SK-N-MC (cell line): ENCODE data around the gene PTPRM.

ENCODE experiments used
- DNase-seq: peaks from one replicate; pipeline ENCODE4 v3.0.0-alpha.2; 2011; ENCODE audit warnings: low read depth, low spot score
- H3K27ac ChIP-seq: fragments of 200-600 bp; sonication (generic); 2 replicates; pipeline ENCODE4 v1.5.1; 2016; ENCODE audit warnings: mixed run types
- H3K36me3 ChIP-seq: fragments of 200-600 bp; sonication (generic); 2 replicates; pipeline ENCODE4 v1.6.1; 2017; ENCODE audit warnings: antibody characterized with exemption, low read length, mixed read lengths; ENCODE audit not compliant: insufficient read depth
- H3K4me3 ChIP-seq: fragments of 200-600 bp; sonication (generic); 2 replicates; pipeline ENCODE4 v1.5.1; 2016
- H3K9ac ChIP-seq: fragments of 200-600 bp; sonication (generic); 2 replicates; pipeline ENCODE4 v1.8.0; 2017; ENCODE audit warnings: mixed run types, mixed read lengths; ENCODE audit not compliant: insufficient read length
- H3K9me3 ChIP-seq: fragments of 200-600 bp; sonication (generic); 2 replicates; pipeline ENCODE4 v1.6.1; 2017; ENCODE audit warnings: low read depth, mild to moderate bottlenecking, antibody characterized with exemption, low read length, moderate library complexity, mixed read lengths
- EZH2 ChIP-seq: fragments of 200-600 bp; sonication (generic); IDR thresholded peaks from one replicate; pipeline ENCODE4 v1.6.1; 2017; ENCODE audit warnings: antibody characterized with exemption
- FOXP2 ChIP-seq: optimal IDR thresholded peaks from 2 replicates; pipeline ENCODE3; 2011; ENCODE audit warnings: mild to moderate bottlenecking, moderate library complexity; ENCODE audit not compliant: insufficient read depth; ENCODE audit errors: extremely low read length, control extremely low read depth
- POLR2AphosphoS5 ChIP-seq: IDR thresholded peaks from 2 replicates; pipeline ENCODE4 v1.6.1; 2012; ENCODE audit warnings: mild to moderate bottlenecking, low read depth, low read length, borderline replicate concordance

The PTPRM gene

GRCh38 chr18:8124232-8125146 lies 557.4 kb downstream of the PTPRM start:
- H3K9ac ChIP-seq: no peak overlapping the region
- H3K27ac ChIP-seq: no peak overlapping the region
- DNase-seq: no peak
- H3K9me3 ChIP-seq: no peaks in the 10 kb centered on the region
- no peaks in the 10 kb centered on the region for H3K36me3 ChIP-seq
- TF ChIP-seq FOXP2: no peak
- TF ChIP-seq EZH2: no peak
- TF ChIP-seq POLR2AphosphoS5: no peak
- no peak overlapping the region for H3K4me3 ChIP-seq

- no peaks in the 10 kb centered on the region for H3K9me3 ChIP-seq
- no peak for DNase-seq
- TF ChIP-seq EZH2 (no peak), FOXP2 (no peak), POLR2AphosphoS5 (no peak)
- no peak overlapping the region for H3K9ac ChIP-seq
- H3K27ac ChIP-seq: no peak overlapping the region
- H3K36me3 ChIP-seq: no peaks in the 10 kb centered on the region
- H3K4me3 ChIP-seq: no peak overlapping the region
Measured at GRCh38 chr18:8130096-8130495, 563.0 kb downstream of the PTPRM start.

- Histone ChIP-seq H3K9me3 (no peaks in the 10 kb centered on the region), H3K4me3 (no peak overlapping the region), H3K9ac (no peak overlapping the region), H3K36me3 (no peaks in the 10 kb centered on the region), H3K27ac (no peak overlapping the region)
- no peak for DNase-seq
- no peak for TF ChIP-seq POLR2AphosphoS5
- TF ChIP-seq FOXP2: no peak
- no peak for TF ChIP-seq EZH2
Measured at GRCh38 chr18:8133032-8133431, 565.9 kb downstream of the PTPRM start.

GRCh38 chr18:8133888-8134287 lies 566.8 kb downstream of the PTPRM start:
- Histone ChIP-seq H3K27ac (no peak overlapping the region), H3K4me3 (no peak overlapping the region), H3K9me3 (no peaks in the 10 kb centered on the region), H3K9ac (no peak overlapping the region), H3K36me3 (no peaks in the 10 kb centered on the region)
- TF ChIP-seq POLR2AphosphoS5: no peak
- TF ChIP-seq EZH2: no peak
- TF ChIP-seq FOXP2: no peak
- no peak for DNase-seq

- DNase-seq: no peak
- H3K9ac ChIP-seq: no peak overlapping the region
- no peak overlapping the region for H3K4me3 ChIP-seq
- H3K36me3 ChIP-seq: no peaks in the 10 kb centered on the region
- H3K27ac ChIP-seq: no peak overlapping the region
- no peaks in the 10 kb centered on the region for H3K9me3 ChIP-seq
- no peak for TF ChIP-seq POLR2AphosphoS5
- no peak for TF ChIP-seq FOXP2
- no peak for TF ChIP-seq EZH2
Measured at GRCh38 chr18:8139127-8139527, 572.0 kb downstream of the PTPRM start.

GRCh38 chr18:8139891-8140406 lies 572.8 kb downstream of the PTPRM start:
- Histone ChIP-seq H3K27ac (no peak overlapping the region), H3K9me3 (no peaks in the 10 kb centered on the region), H3K36me3 (no peaks in the 10 kb centered on the region), H3K9ac (no peak overlapping the region), H3K4me3 (no peak overlapping the region)
- TF ChIP-seq POLR2AphosphoS5 (no peak), FOXP2 (no peak), EZH2 (no peak)
- DNase-seq: no peak

- Histone ChIP-seq H3K9me3 (no peaks in the 10 kb centered on the region), H3K9ac (no peak overlapping the region), H3K4me3 (no peak overlapping the region), H3K27ac (no peak overlapping the region), H3K36me3 (no peaks in the 10 kb centered on the region)
- TF ChIP-seq EZH2: no peak
- no peak for TF ChIP-seq FOXP2
- TF ChIP-seq POLR2AphosphoS5: no peak
- no peak for DNase-seq
Measured at GRCh38 chr18:8140841-8141501, 573.9 kb downstream of the PTPRM start.

- H3K27ac ChIP-seq: no peak overlapping the region
- H3K9me3 ChIP-seq: no peaks in the 10 kb centered on the region
- TF ChIP-seq POLR2AphosphoS5: no peak
- TF ChIP-seq FOXP2: no peak
- TF ChIP-seq EZH2: no peak
- no peaks in the 10 kb centered on the region for H3K36me3 ChIP-seq
- DNase-seq: no peak
- no peak overlapping the region for H3K9ac ChIP-seq
- no peak overlapping the region for H3K4me3 ChIP-seq
Measured at GRCh38 chr18:8142131-8142711, 575.1 kb downstream of the PTPRM start.
